Left lung (tissue), 10 donors: ENCODE results near the gene ZFP42. TPM values are rescaled to one million over a fixed set of nuclear protein-coding genes. Genes with fewer than 3 reads are reported as not detected.
"Not testable (repeated sequence)": the region's sequence is repeated elsewhere in the genome, so short reads cannot be mapped to it uniquely, and the experiment has no call there.

ENCODE experiments used
- ATAC-seq: fragments of 200-7000 bp; cut with Tn5 transposase; one replicate; pipeline ENCODE4 v1.9.1; 2020; ENCODE audit warnings: moderate library complexity
- DNase-seq, 4 donors: peaks; one replicate each; pipeline ENCODE4 v3.0.0-alpha.2; 2013 to 2020
- H3K27ac ChIP-seq, 2 donors: fragments of 200-600 bp; sonication (generic) in 1 of 2; one replicate each; pipeline versions ENCODE4 v1.5.0 to v1.8.0; 2020 to 2021
- H3K27me3 ChIP-seq, 2 donors: fragments of 200-600 bp; sonication (generic) in 1 of 2; one replicate each; pipeline versions ENCODE4 v1.5.0 to v1.8.0; 2020 to 2021
- H3K36me3 ChIP-seq, 2 donors: fragments of 200-600 bp; sonication (generic) in 1 of 2; one replicate each; pipeline versions ENCODE4 v1.5.0 to v1.8.0; 2020 to 2021
- H3K4me1 ChIP-seq, 2 donors: fragments of 200-600 bp; one replicate each; pipeline ENCODE4 v1.8.0; 2021
- H3K4me3 ChIP-seq, 2 donors: fragments of 200-600 bp; sonication (generic) in 1 of 2; one replicate each; pipeline versions ENCODE4 v1.5.0 to v1.8.0; 2020 to 2021; ENCODE audit warnings: mild to moderate bottlenecking in 1 of 2
- H3K9me3 ChIP-seq, 2 donors: fragments of 200-600 bp; sonication (generic) in 1 of 2; one replicate each; pipeline versions ENCODE4 v1.5.0 to v1.8.0; 2020 to 2021
- CTCF ChIP-seq, 2 donors: fragments of 200-600 bp; sonication (generic) in 1 of 2; IDR thresholded peaks; one replicate each; pipeline versions ENCODE4 v1.5.0 to v1.8.0; 2021; ENCODE audit warnings: antibody characterized with exemption in 2 of 2
- intact Hi-C, 2 donors: fragments of 100-400 bp; cut with DNase I; formaldehyde crosslinking; loops; one replicate each; pipeline versions ENCODE4 v1.11.2 to v1.14.2; 2022
- polyA plus RNA-seq, 6 donors: library from polyadenylated mRNA; unstranded; fragments of 120-200 nt; gene quantifications; one replicate each; pipeline ENCODE4 v1.2.1, GENCODE V29; 2013; ENCODE audit not compliant: insufficient read length in 6 of 6
- total RNA-seq, 2 donors: library from RNA; stranded (reverse); fragmentation: NEBNext Ultra II Directional; extraction: Animal tissue kit (Norgen Biotek cat#: 25700); gene quantifications; one replicate each; pipeline ENCODE4 v1.2.1, GENCODE V29; 2021
- donor health status: DM: no; HTN: yes; CAD: no.
- donor health status: DM: no; HTN: no; CAD: no.

Gene ZFP42
- total and polyA plus RNA-seq, 8 donors, result 0.96 to 13.2 (median 8.4) TPM; not detected in 1

DNA sequence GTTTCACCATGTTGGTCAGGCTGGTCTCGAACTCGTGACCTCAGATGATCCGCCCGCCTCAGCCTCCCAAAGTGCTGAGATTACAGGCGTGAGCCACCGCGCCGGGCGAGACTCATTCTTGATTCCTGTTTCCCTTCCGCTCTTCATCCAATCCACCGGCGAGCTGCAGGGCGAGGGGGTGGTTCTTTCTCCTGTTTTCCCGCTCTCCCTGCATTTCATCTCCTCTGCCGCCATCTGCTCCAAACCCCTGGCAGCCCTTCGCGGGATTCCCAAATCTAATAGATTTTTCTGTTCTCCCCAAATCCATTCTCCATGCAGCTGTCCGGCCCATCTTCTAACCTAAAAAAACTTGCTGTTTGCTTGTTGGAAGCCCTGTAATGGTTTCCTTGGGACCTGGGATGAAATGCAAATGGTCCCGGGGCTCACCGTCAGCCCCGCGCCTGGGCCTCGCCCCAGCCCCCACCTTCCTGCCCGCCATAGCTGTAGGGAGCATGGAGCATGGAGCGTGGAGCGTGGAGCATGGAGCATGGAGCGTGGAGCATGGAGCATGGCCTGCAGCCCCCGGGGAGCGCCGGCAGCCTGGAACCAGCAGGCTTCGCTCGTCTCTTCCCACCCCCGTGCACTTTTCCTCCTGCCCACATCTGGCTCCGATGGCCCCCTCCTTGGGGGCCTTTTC, 1.1 kb downstream of the ZFP42 start:
- ATAC-seq (no peak), DNase-seq (no peak)
- Histone ChIP-seq H3K27me3 (peaks cover 0 to 36% of the 10 kb centered on the region in 2 donors), H3K27ac (no peak overlapping the region), H3K4me1 (no peaks in the 10 kb centered on the region), H3K4me3 (no peak overlapping the region), H3K9me3 (peaks cover 0 to 15% of the 10 kb centered on the region in 2 donors), H3K36me3 (no peaks in the 10 kb centered on the region)
- intact Hi-C loops, result no loop called here
- no peak for TF ChIP-seq CTCF (IDR thresholded peaks at IDR 0.05)

GRCh38 chr4:187997991-187998390, 2.4 kb downstream of the ZFP42 start:
- ATAC-seq, intact Hi-C loops: not testable (repeated sequence)

DNA sequence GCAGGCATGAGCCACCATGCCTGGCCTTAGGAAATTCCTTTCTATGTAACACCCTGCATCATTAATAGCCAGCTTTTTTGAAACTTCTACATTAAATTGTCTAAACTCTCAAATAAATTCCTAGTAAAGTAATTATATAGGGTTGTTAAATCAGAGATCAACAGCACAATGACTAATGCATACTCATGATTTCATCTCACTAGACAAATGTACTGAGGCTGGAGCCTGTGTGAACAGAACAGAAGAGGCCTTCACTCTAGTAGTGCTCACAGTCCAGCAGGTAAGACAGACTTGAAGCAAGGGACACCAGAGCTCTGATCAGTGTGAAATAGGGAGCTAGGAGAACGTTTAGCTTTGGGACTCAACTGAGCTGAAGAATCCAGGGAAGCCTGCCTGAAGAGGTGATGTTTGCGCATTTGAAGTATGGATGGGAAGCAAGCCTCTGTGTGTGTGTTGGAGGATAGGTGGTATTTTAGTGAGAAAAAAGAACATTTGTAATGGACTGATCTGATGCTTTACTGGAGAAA, 3.9 kb downstream of the ZFP42 start:
- intact Hi-C loops, result no loop called here
- peaks cover 0 to 10% of the 10 kb centered on the region in 2 donors for H3K9me3 ChIP-seq
- H3K27me3 ChIP-seq, result peaks cover 0 to 36% of the 10 kb centered on the region in 2 donors
- ATAC-seq (no peak), DNase-seq (no peak)
- H3K4me3 ChIP-seq, result no peak overlapping the region
- no peaks in the 10 kb centered on the region for H3K36me3 ChIP-seq
- H3K4me1 ChIP-seq, result no peaks in the 10 kb centered on the region
- no peak overlapping the region for H3K27ac ChIP-seq
- TF ChIP-seq CTCF (IDR thresholded peaks at IDR 0.05), result no peak

More at GRCh38 chr4:187997991-187998390, 2.4 kb downstream of the ZFP42 start:
- not testable (repeated sequence) for DNase-seq, H3K27ac ChIP-seq, H3K36me3 ChIP-seq, H3K4me3 ChIP-seq, H3K4me1 ChIP-seq
- peaks cover 0 to 10% of the 10 kb centered on the region in 2 donors for H3K9me3 ChIP-seq
- peaks cover 0 to 36% of the 10 kb centered on the region in 2 donors for H3K27me3 ChIP-seq

DNA sequence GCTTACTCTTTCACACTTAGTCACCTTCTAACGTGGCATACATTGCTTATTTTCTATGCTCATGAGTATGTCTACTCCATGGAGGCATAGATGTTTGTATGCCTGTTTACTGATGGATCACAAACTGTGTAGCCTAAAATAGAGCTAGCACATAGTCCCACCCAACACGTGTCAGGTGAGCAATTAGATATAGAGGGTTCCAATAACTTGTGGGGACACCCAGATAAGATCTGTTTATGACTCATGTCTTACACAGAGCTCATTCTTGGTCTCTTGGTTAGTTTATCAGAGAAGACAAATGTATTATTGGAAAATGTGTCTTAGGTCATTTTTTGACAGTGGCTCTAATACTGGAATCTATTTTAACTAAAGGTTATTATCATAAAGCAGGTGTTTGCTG, 6.8 kb downstream of the ZFP42 start:
- Histone ChIP-seq H3K27ac (no peak overlapping the region), H3K9me3 (peaks cover 0 to 2% of the 10 kb centered on the region in 2 donors), H3K36me3 (no peaks in the 10 kb centered on the region), H3K4me1 (no peaks in the 10 kb centered on the region), H3K27me3 (peaks cover 0 to 11% of the 10 kb centered on the region in 2 donors), H3K4me3 (no peak overlapping the region)
- ATAC-seq (no peak), DNase-seq (no peak)
- intact Hi-C loops, result no loop called here
- no peak for TF ChIP-seq CTCF (IDR thresholded peaks at IDR 0.05)

DNA sequence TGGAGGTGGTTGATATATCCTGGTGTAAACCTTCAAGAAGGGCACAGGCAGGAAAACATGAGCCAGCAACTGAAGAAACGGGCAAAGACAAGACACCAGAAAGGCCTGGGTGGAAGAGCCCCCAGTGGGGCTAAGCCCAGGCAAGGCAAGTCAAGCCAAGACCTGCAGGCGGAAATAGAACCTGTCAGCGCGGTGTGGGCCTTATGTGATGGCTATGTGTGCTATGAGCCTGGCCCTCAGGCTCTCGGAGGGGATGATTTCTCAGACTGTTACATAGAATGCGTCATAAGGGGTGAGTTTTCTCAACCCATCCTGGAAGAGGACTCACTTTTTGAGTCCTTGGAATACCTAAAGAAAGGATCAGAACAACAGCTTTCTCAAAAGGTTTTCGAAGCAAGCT, 7.2 kb downstream of the ZFP42 start:
- Histone ChIP-seq H3K27ac (no peak overlapping the region), H3K4me3 (no peak overlapping the region), H3K27me3 (peaks cover 0 to 6% of the 10 kb centered on the region in 2 donors), H3K9me3 (no peaks in the 10 kb centered on the region), H3K36me3 (no peaks in the 10 kb centered on the region), H3K4me1 (no peaks in the 10 kb centered on the region)
- no peak for TF ChIP-seq CTCF (IDR thresholded peaks at IDR 0.05)
- intact Hi-C loops, result no loop called here
- ATAC-seq (no peak), DNase-seq (no peak)
